GM04504 (cell line): ENCODE results near the gene FBXW2.
"Not testable (repeated sequence)": the region's sequence is repeated elsewhere in the genome, so short reads cannot be mapped to it uniquely, and the experiment has no call there.

Source experiments
- DNase-seq: peaks from one replicate; pipeline ENCODE4 v3.0.0-alpha.2; 2012; ENCODE audit warnings: low read depth

FBXW2 gene

GRCh38 chr9:120779227-120779626 is 14.0 kb downstream of the FBXW2 start:
- no peak for DNase-seq

- no peak for DNase-seq
These were observed 14.5 kb downstream of the FBXW2 start for GRCh38 chr9:120778758-120779157.

- DNase-seq = no peak
These were observed 16.0 kb downstream of the FBXW2 start for GRCh38 chr9:120777229-120777628.

GRCh38 chr9:120776788-120777187 is 16.4 kb downstream of the FBXW2 start:
- no peak for DNase-seq

- no peak for DNase-seq
These were observed 17.4 kb downstream of the FBXW2 start for GRCh38 chr9:120775859-120776258.

- no peak for DNase-seq
These were observed 18.5 kb downstream of the FBXW2 start for GRCh38 chr9:120774719-120775118.

- no peak for DNase-seq
These were observed 20.0 kb downstream of the FBXW2 start for GRCh38 chr9:120773256-120773655.

- DNase-seq = no peak
These were observed 22.3 kb downstream of the FBXW2 start for GRCh38 chr9:120770931-120771330.

- no peak for DNase-seq
These were observed 24.3 kb downstream of the FBXW2 start for GRCh38 chr9:120768886-120769285.

- no peak for DNase-seq
These were observed 25.0 kb downstream of the FBXW2 start for GRCh38 chr9:120768247-120768646.

GRCh38 chr9:120767451-120767850 is 25.8 kb downstream of the FBXW2 start:
- no peak for DNase-seq

- no peak for DNase-seq
These were observed 27.2 kb downstream of the FBXW2 start for GRCh38 chr9:120765910-120766425.

GRCh38 chr9:120764476-120764875 is 28.7 kb downstream of the FBXW2 start:
- DNase-seq = no peak

- no peak for DNase-seq
These were observed 32.2 kb downstream of the FBXW2 start for GRCh38 chr9:120761006-120761405.

- DNase-seq = no peak
These were observed 33.3 kb downstream of the FBXW2 start for GRCh38 chr9:120759755-120760400.

- DNase-seq = no peak
These were observed 34.7 kb downstream of the FBXW2 start for GRCh38 chr9:120758544-120758943.

- no peak for DNase-seq
These were observed 35.9 kb downstream of the FBXW2 start for GRCh38 chr9:120757026-120757913.

- DNase-seq = no peak
These were observed 36.7 kb downstream of the FBXW2 start for GRCh38 chr9:120756531-120756930.

- DNase-seq = peak; percentile 18
These were observed 37.3 kb downstream of the FBXW2 start for GRCh38 chr9:120755810-120756434.

- no peak for DNase-seq
These were observed 38.2 kb downstream of the FBXW2 start for GRCh38 chr9:120755044-120755443.

GRCh38 chr9:120750421-120750820 is 42.8 kb downstream of the FBXW2 start:
- DNase-seq = no peak

- not testable (repeated sequence) for DNase-seq
These were observed 46.9 kb downstream of the FBXW2 start for GRCh38 chr9:120746366-120746765.

- no peak for DNase-seq
These were observed 47.9 kb downstream of the FBXW2 start for GRCh38 chr9:120745278-120745677.
